Peyer's patch (tissue), 4 donors: ENCODE data around the gene NHEJ1.

ENCODE experiments used
- CTCF ChIP-seq, 6 experiments: fragments of 450-650 bp in 4 of 6; fragments of 200-600 bp in 2 of 6; sonication (generic) in 1 of 6; IDR thresholded peaks; one replicate each; pipeline ENCODE4 v1.5.1; 2017 to 2019; ENCODE audit warnings: antibody characterized with exemption in 6 of 6, mild to moderate bottlenecking in 3 of 6, moderate library complexity in 1 of 6
- POLR2A ChIP-seq, 2 donors: fragments of 450-650 bp; IDR thresholded peaks; one replicate each; pipeline ENCODE4 v1.5.1; 2017; ENCODE audit warnings: antibody characterized with exemption in 2 of 2, mild to moderate bottlenecking in 2 of 2, moderate library complexity in 2 of 2

- no peak for TF ChIP-seq CTCF (IDR thresholded peaks at IDR 0.05)
- no peak for TF ChIP-seq POLR2A (IDR thresholded peaks at IDR 0.05)
These were observed 81.7 kb downstream of the NHEJ1 start for GRCh38 chr2:219078951-219079350.
